Myocyte (in vitro differentiated cells): ENCODE results near the gene RAE1. TPM values are rescaled to one million over a fixed set of nuclear protein-coding genes. Genes with fewer than 3 reads are reported as not detected.

Experiments used
- microRNA-seq: library from miRNA; unstranded; fragments of <30 nt; microRNA quantifications from one replicate; pipeline ENCODE4, GENCODE V29; 2016
- total RNA-seq: library from RNA; depleted of rRNA; stranded (reverse); fragments of >200 nt; gene quantifications from 2 replicates; pipeline ENCODE4 v1.2.3, GENCODE V29; 2014

The RAE1 gene
- total RNA-seq, 1 donor from 2014 or later: 28.2 TPM

Small RNA genes lying within 50 kb of the gene (microRNA-seq; reads per million reads assigned to microRNA genes)
- not detected for gene MIR4325

Other genes with a start within 250 kb of the RAE1 start
- not detected in 2 replicates for gene BMP7, start 84.6 kb upstream of the RAE1 start, total RNA-seq
- gene SPO11, start 21.5 kb upstream of the RAE1 start, total RNA-seq: not detected in 2 replicates
- 8.7 and 11.6 TPM in 2 replicates for gene RBM38, start 40.1 kb downstream of the RAE1 start, total RNA-seq
- gene CTCFL, start 173.9 kb downstream of the RAE1 start, total RNA-seq: not detected in 2 replicates
- gene PCK1, start 209.9 kb downstream of the RAE1 start, total RNA-seq: not detected in 2 replicates